NCI-H1105 (cell line): ENCODE data around the gene POLR2A.

Experiments
- DNase-seq: peaks from one replicate; lab custom pipeline; 2025; lab: John Stamatoyannopoulos, UW

POLR2A gene

GRCh38 chr17:7484067-7484918 lies at the start of gene POLR2A:
Gene POLR2A (plus strand): TSS chr17:7484366.
- DNase-seq = peak; percentile 97

- DNase-seq = peak; percentile 76
Measured at GRCh38 chr17:7435676-7436555, 48.2 kb upstream of the POLR2A start.

- peak; percentile 82 for DNase-seq
Measured at GRCh38 chr17:7436556-7437368, 47.4 kb upstream of the POLR2A start.

GRCh38 chr17:7437369-7437863 lies 46.8 kb upstream of the POLR2A start:
- DNase-seq = no peak

- DNase-seq = no peak
Measured at GRCh38 chr17:7437950-7438614, 46.1 kb upstream of the POLR2A start.

- no peak for DNase-seq
Measured at GRCh38 chr17:7438656-7439460, 45.3 kb upstream of the POLR2A start.

GRCh38 chr17:7439462-7440112 lies 44.6 kb upstream of the POLR2A start, which contains the start of gene FGF11:
Gene FGF11 (plus strand): TSS chr17:7439512. CDS start chr17:7439621, 109 bp downstream.
- DNase-seq = no peak

- DNase-seq = peak; percentile 75
Measured at GRCh38 chr17:7440113-7440833, 43.9 kb upstream of the POLR2A start.

- no peak for DNase-seq
Measured at GRCh38 chr17:7440834-7441195, 43.4 kb upstream of the POLR2A start.

- no peak for DNase-seq
Measured at GRCh38 chr17:7441266-7441665, 42.9 kb upstream of the POLR2A start.

- no peak for DNase-seq
Measured at GRCh38 chr17:7442142-7442541, 42.0 kb upstream of the POLR2A start.

- DNase-seq = no peak
Measured at GRCh38 chr17:7443499-7444485, 40.4 kb upstream of the POLR2A start.

- DNase-seq = peak; percentile 92
Measured at GRCh38 chr17:7444682-7445618, 39.2 kb upstream of the POLR2A start, which contains the start of gene CHRNB1. Gene CHRNB1 (plus strand): TSS chr17:7445061. CDS start chr17:7445128, 67 bp downstream.

GRCh38 chr17:7445619-7445968 lies 38.6 kb upstream of the POLR2A start:
- peak; percentile 37 for DNase-seq

- DNase-seq = no peak
Measured at GRCh38 chr17:7448461-7448860, 35.7 kb upstream of the POLR2A start.

GRCh38 chr17:7459961-7460545 lies 24.1 kb upstream of the POLR2A start:
- DNase-seq = no peak
